SK-N-SH (cell line): Measurements from ENCODE around the gene RCSD1. TPM values are rescaled to one million over a fixed set of nuclear protein-coding genes. Genes with fewer than 3 reads are reported as not detected.

Source experiments
- CTCF ChIA-PET: fragments of 300-600, 350-600 bp; formaldehyde crosslinking; extraction: SDS; loops from one replicate; lab custom pipeline; 2021; lab: Yijun Ruan, JAX
- POLR2A ChIA-PET: fragments of 350-600 bp; sonication (Branson Sonifier 250); formaldehyde crosslinking; extraction: SDS; loops from one replicate; lab custom pipeline; 2020; ENCODE audit warnings: antibody characterized with exemption, inconsistent platforms; lab: Yijun Ruan, JAX
- DNase-seq: peaks from one replicate; pipeline ENCODE4 v3.0.0; 2012
- H2AFZ ChIP-seq: fragments of 200-600 bp; sonication (generic); 2 replicates; pipeline ENCODE4 v1.8.1; 2016; ENCODE audit warnings: antibody characterized with exemption, mild to moderate bottlenecking, low read depth
- H3F3A ChIP-seq: fragments of 200-600 bp; sonication (generic); replicated peaks from 2 replicates; pipeline ENCODE3; 2016; ENCODE audit warnings: antibody characterized with exemption, mild to moderate bottlenecking; ENCODE audit not compliant: insufficient read depth
- H3K27ac ChIP-seq, 2 experiments: fragments of 200-500 bp in 1 of 2; fragments of 200-600 bp in 1 of 2; sonication (Bioruptor generic) in 1 of 2; sonication (generic), shearing (Covaris generic) in 1 of 2; 2 replicates each; pipeline versions ENCODE4 v1.5.1 to v1.6.1; 2014 to 2016; ENCODE audit warnings: low read depth in 2 of 2, inconsistent platforms in 1 of 2, low read length in 1 of 2, mild to moderate bottlenecking in 1 of 2, mixed read lengths in 1 of 2
- H3K27me3 ChIP-seq: fragments of 200-600 bp; sonication (generic), shearing (Covaris generic); 2 replicates; pipeline ENCODE4 v1.6.1; 2016; ENCODE audit warnings: mixed run types; ENCODE audit not compliant: insufficient read depth
- H3K36me3 ChIP-seq, 2 experiments: fragments of 200-500 bp in 1 of 2; fragments of 200-600 bp in 1 of 2; sonication (Bioruptor generic) in 1 of 2; sonication (generic) in 1 of 2; replicated peaks in 1 of 2; 2 replicates each; pipeline versions ENCODE3 to v1.5.1; 2014 to 2016; ENCODE audit warnings: low read length in 1 of 2, mild to moderate bottlenecking in 1 of 2; ENCODE audit not compliant: insufficient read depth in 2 of 2, control insufficient read depth in 1 of 2
- H3K4me1 ChIP-seq, 2 experiments: fragments of 200-500 bp in 1 of 2; fragments of 200-600 bp in 1 of 2; sonication (Bioruptor generic) in 1 of 2; sonication (generic), shearing (Covaris generic) in 1 of 2; 2 replicates each; pipeline versions ENCODE4 v1.5.1 to v1.6.1; 2014 to 2016; ENCODE audit warnings: low read depth in 1 of 2, low read length in 1 of 2, mixed run types in 1 of 2; ENCODE audit not compliant: insufficient read depth in 2 of 2, control insufficient read depth in 1 of 2
- H3K4me2 ChIP-seq: fragments of 200-600 bp; sonication (generic), shearing (Covaris generic); 2 replicates; pipeline ENCODE4 v1.6.1; 2017; ENCODE audit warnings: mixed run types
- H3K4me3 ChIP-seq, 2 experiments: fragments of 200-500 bp in 1 of 2; fragments of 200-600 bp in 1 of 2; sonication (Bioruptor generic) in 1 of 2; sonication (generic), shearing (Covaris generic) in 1 of 2; 2 replicates each; pipeline versions ENCODE4 v1.5.1 to v1.8.1; 2014 to 2016; ENCODE audit warnings: low read depth in 2 of 2, inconsistent platforms in 1 of 2, low read length in 1 of 2, mild to moderate bottlenecking in 1 of 2, mixed read lengths in 1 of 2, moderate library complexity in 1 of 2
- H3K79me2 ChIP-seq: fragments of 200-600 bp; sonication (generic); 2 replicates; pipeline ENCODE4 v1.8.1; 2017; ENCODE audit warnings: mild to moderate bottlenecking; ENCODE audit not compliant: insufficient read depth
- H3K9ac ChIP-seq: fragments of 200-600 bp; sonication (generic); 2 replicates; pipeline ENCODE4 v1.6.1; 2017; ENCODE audit warnings: mixed run types
- H3K9me2 ChIP-seq: fragments of 200-600 bp; sonication (generic); 2 replicates; pipeline ENCODE4 v1.6.1; 2017; ENCODE audit warnings: mixed run types
- H3K9me3 ChIP-seq: fragments of 200-600 bp; sonication (generic); 2 replicates; pipeline ENCODE4 v1.6.1; 2017; ENCODE audit warnings: mixed run types, mild to moderate bottlenecking, moderate library complexity
- H4K20me1 ChIP-seq: fragments of 200-600 bp; sonication (generic); 2 replicates; pipeline ENCODE4 v1.6.1; 2017; ENCODE audit warnings: mild to moderate bottlenecking, mixed run types; ENCODE audit not compliant: insufficient read depth
- CHD2 ChIP-seq: fragments of 150-350 bp; IDR thresholded peaks from 2 replicates; pipeline ENCODE4 v1.6.1; 2018; ENCODE audit warnings: low read length; ENCODE audit not compliant: partially characterized antibody
- ELF1 ChIP-seq: IDR thresholded peaks from 2 replicates; pipeline ENCODE4 v1.4.0; 2012
- IRF3 ChIP-seq: fragments of 150-350 bp; IDR thresholded peaks from 2 replicates; pipeline ENCODE4 v1.6.1; 2016; ENCODE audit warnings: mild to moderate bottlenecking, low read depth, low read length
- MEF2A ChIP-seq: IDR thresholded peaks from 2 replicates; pipeline ENCODE4 v1.4.0; 2012; ENCODE audit warnings: low read depth, borderline replicate concordance
- MXI1 ChIP-seq: IDR thresholded peaks from 2 replicates; pipeline ENCODE4 v1.6.1; 2012; ENCODE audit warnings: mild to moderate bottlenecking, low read depth, low read length, improper control_type of control experiment
- NFIC ChIP-seq: IDR thresholded peaks from 2 replicates; pipeline ENCODE4 v1.4.0; 2012; ENCODE audit warnings: borderline replicate concordance
- POLR2AphosphoS5 ChIP-seq: IDR thresholded peaks from 2 replicates; pipeline ENCODE4 v1.6.1; 2012; ENCODE audit warnings: low read depth, low read length
- SMC3 ChIP-seq: IDR thresholded peaks from 2 replicates; pipeline ENCODE4 v1.6.1; 2012; ENCODE audit warnings: low read depth, low read length, improper control_type of control experiment
- TCF12 ChIP-seq: IDR thresholded peaks from 2 replicates; pipeline ENCODE4 v1.4.0; 2012
- WGBS: methylation state at CpG from one replicate; pipeline ENCODE4 v1.1.6; 2017; ENCODE audit warnings: low lambda C conversion rate; 5-methylcytosine and 5-hydroxymethylcytosine counted together
- polyA plus RNA-seq, 3 experiments: library from polyadenylated mRNA; depleted of rRNA; stranded (reverse); fragments of >200 nt; gene quantifications; 2 replicates each; pipeline ENCODE4 v1.2.3, GENCODE V29; 2012
- TF ChIP-seq, protein P1 (sequence below): fragments of 150-350 bp; IDR thresholded peaks from 2 replicates; pipeline ENCODE4 v1.6.1; 2017; ENCODE audit warnings: antibody characterized with exemption, low read length, low read depth, borderline replicate concordance

The RCSD1 gene
- polyA plus RNA-seq, 1 of the 3 experiments (the other 2 are of a cell fraction), result 0.02 TPM

DNA sequence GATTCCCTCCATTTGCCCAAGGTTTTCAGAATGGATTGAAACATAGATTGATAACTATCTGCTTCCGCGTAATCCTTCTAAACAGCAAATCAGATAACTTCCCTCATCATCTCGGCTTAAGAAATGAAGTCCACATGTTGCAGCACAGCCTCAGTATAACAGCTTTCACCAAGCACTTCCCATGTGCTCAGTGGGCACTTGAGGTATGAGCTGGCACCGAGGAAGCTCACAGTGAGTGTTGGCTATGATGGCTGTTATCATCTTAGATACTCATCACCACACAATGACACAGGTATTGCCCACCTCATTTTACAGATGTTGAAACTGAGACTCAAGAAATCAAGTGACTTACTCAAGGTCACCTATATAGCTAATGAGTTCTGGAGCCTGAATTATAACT lies 43.2 kb downstream of the RCSD1 start:
- DNase-seq, result no peak
- 62% methylated on average over 3 of the region's 4 CpGs for WGBS
- Histone ChIP-seq H4K20me1 (no peaks in the 10 kb centered on the region), H3K36me3 (peaks cover 0 to 3% of the 10 kb centered on the region in 2 experiments), H3K27ac (no peak overlapping the region), H3K9me2 (no peaks in the 10 kb centered on the region), H3K27me3 (no peaks in the 10 kb centered on the region; the same call in 1 of the 2 replicates), H3K79me2 (no peaks in the 10 kb centered on the region), H3K4me3 (no peak overlapping the region), H3K4me2 (no peak overlapping the region), H3F3A (no peaks in the 10 kb centered on the region), H3K9ac (no peak overlapping the region), H3K4me1 (no peaks in the 10 kb centered on the region; a peak in 1 of 4 replicates), H3K9me3 (no peaks in the 10 kb centered on the region), H2AFZ (no peak overlapping the region)
- CTCF ChIA-PET, result interaction anchor here (1.2 to 1.9 kb wide), 2 partner anchors 14 to 73 kb away, joined by 3 to 13 read pairs; no protein-coding TSS in a partner anchor
- TF ChIP-seq POLR2AphosphoS5, result no peak
- TF ChIP-seq TCF12, result no peak
- TF ChIP-seq ELF1, result no peak
- POLR2A ChIA-PET, result no interaction called here

DNA sequence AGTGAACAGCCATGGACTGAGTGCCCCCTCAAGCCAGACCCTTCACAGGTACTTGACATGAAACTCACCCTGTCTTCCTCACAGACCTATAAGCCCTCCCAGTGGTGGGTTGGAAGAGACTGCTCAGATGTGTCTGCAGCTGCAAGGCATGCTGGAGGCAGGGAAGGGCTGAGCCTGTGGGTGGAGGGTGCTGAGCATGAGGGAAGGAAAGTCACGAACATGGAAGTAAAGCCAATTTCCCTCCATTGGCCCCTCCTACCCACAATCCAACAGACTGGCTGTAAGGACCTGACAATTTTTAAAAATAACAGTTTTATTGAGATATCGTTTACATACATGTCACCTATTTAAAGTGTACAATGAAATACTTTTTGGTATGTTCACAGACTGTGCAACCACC lies 44.1 kb downstream of the RCSD1 start:
- DNase-seq, result no peak
- no peak overlapping the region for H3K4me2 ChIP-seq
- TF ChIP-seq, protein P1, sequence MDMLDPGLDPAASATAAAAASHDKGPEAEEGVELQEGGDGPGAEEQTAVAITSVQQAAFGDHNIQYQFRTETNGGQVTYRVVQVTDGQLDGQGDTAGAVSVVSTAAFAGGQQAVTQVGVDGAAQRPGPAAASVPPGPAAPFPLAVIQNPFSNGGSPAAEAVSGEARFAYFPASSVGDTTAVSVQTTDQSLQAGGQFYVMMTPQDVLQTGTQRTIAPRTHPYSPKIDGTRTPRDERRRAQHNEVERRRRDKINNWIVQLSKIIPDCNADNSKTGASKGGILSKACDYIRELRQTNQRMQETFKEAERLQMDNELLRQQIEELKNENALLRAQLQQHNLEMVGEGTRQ, result no peak
- TF ChIP-seq ELF1 (no peak), MEF2A (no peak), NFIC (no peak), SMC3 (no peak)
- H3K9me2 ChIP-seq, result no peaks in the 10 kb centered on the region
- no peak overlapping the region for H3K4me3 ChIP-seq
- POLR2A ChIA-PET, result no interaction called here
- no peaks in the 10 kb centered on the region; a peak in 1 of 4 replicates for H3K4me1 ChIP-seq
- H3K36me3 ChIP-seq, result no peaks in the 10 kb centered on the region
- no peak overlapping the region for H2AFZ ChIP-seq
- no peaks in the 10 kb centered on the region for H3F3A ChIP-seq
- no peaks in the 10 kb centered on the region for H4K20me1 ChIP-seq
- H3K9ac ChIP-seq, result no peak overlapping the region
- no peaks in the 10 kb centered on the region for H3K79me2 ChIP-seq
- WGBS, result 56% methylated on average over 2 of the region's 2 CpGs
- H3K9me3 ChIP-seq, result no peaks in the 10 kb centered on the region
- CTCF ChIA-PET, result interaction anchor here (1.2 to 1.9 kb wide), 3 partner anchors 13 to 140 kb away, joined by 3 to 13 read pairs (median 4); no protein-coding TSS in a partner anchor
- no peak overlapping the region for H3K27ac ChIP-seq
- no peaks in the 10 kb centered on the region; the same call in 1 of the 2 replicates for H3K27me3 ChIP-seq

DNA sequence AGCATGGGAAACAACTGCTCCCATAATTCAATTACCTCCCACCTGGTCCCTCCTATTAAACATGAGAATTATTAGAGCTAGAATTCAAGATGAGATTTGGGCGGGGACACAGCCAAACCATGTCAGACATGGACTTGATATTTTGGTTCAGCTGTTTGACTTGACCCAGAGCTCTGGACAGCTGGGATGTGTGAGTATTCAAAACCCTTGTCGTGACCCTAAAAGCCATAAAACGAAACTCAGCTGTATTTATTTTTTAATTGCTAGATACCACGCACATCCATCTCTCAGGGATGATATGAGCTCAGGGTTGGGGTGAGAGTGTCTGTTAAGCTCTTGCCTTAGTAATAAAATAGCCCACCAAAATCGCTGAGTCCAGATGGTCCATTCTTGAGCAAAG lies 45.4 kb downstream of the RCSD1 start:
- Histone ChIP-seq H3K4me1 (no peaks in the 10 kb centered on the region; a peak in 1 of 4 replicates), H3K9ac (no peak overlapping the region), H2AFZ (no peak overlapping the region), H3K9me3 (no peaks in the 10 kb centered on the region), H3K36me3 (no peaks in the 10 kb centered on the region), H3K4me3 (no peak overlapping the region), H3K27me3 (no peaks in the 10 kb centered on the region; the same call in 1 of the 2 replicates), H3F3A (no peaks in the 10 kb centered on the region), H3K9me2 (no peaks in the 10 kb centered on the region), H3K27ac (no peak overlapping the region), H3K4me2 (no peak overlapping the region), H3K79me2 (no peaks in the 10 kb centered on the region), H4K20me1 (no peaks in the 10 kb centered on the region)
- no peak for DNase-seq
- 74% methylated on average over 5 of the region's 5 CpGs for WGBS
- ChIA-PET CTCF (interaction anchor here (1.7 to 2.0 kb wide), 2 partner anchors 11 to 141 kb away, joined by 4 to 12 read pairs; no protein-coding TSS in a partner anchor), POLR2A (no interaction called here)
- no peak for TF ChIP-seq TCF12
- no peak for TF ChIP-seq MXI1
- TF ChIP-seq IRF3, result no peak
- TF ChIP-seq NFIC, result no peak
- no peak for TF ChIP-seq CHD2
- no peak for TF ChIP-seq MEF2A
